22Rv1 (cell line): ENCODE data around the gene CHST3.

Experiments
- H3K27ac ChIP-seq: fragments of 450-650 bp; 2 replicates; pipeline ENCODE4 v1.5.1; 2017
- CTCF ChIP-seq: fragments of 450-650 bp; IDR thresholded peaks from 2 replicates; pipeline ENCODE4 v1.5.1; 2017; ENCODE audit warnings: mild to moderate bottlenecking
- ZFX ChIP-seq: fragments of 450-650 bp; IDR thresholded peaks from 2 replicates; pipeline ENCODE4 v1.6.1; 2017; ENCODE audit warnings: antibody characterized with exemption, borderline replicate concordance

Gene CHST3

GRCh38 chr10:72041491-72041890 is 77.3 kb downstream of the CHST3 start:
- TF ChIP-seq CTCF (no peak), ZFX (no peak)
- H3K27ac ChIP-seq: no peak overlapping the region

DNA sequence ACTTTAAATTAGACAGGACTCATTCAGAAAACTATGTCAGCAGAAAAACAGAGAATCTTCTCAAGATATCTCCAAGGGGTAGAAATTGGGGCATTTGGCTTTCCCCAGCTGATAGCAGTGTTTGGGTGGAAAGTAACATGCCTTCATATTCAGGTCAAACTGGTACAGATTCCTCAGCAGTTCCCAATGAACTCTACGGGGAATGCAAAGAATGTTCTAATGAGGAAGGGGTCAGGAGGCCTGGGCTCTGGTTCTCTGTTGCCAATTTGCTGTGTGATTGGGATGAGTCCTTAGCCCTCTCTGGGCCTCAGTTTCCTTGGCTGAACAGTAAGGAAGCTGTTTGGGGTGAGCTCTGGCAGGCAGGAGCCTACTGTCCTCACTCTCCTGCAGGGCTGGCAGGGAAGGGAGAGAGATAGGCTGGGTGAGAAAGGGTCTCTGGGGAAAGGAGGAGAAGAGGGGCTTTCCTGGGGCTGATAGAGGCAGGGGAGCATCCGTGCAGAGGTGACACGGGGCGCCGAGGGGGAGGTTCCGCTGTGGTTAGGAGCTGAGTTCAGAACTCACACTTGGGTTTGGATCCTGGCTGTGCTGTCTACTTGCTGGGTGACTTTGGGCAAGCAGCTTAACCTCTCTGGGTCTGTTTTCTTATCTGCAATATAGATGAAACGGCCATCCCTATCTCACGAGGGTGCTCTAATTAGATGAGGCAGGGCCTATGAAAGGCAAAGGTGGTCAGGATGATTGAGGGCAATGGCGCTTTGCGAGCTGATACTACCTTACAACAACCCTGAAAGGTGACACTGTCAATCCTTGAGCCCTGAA is 79.0 kb downstream of the CHST3 start:
- no peak overlapping the region for H3K27ac ChIP-seq
- TF ChIP-seq ZFX (no peak), CTCF (no peak)

DNA sequence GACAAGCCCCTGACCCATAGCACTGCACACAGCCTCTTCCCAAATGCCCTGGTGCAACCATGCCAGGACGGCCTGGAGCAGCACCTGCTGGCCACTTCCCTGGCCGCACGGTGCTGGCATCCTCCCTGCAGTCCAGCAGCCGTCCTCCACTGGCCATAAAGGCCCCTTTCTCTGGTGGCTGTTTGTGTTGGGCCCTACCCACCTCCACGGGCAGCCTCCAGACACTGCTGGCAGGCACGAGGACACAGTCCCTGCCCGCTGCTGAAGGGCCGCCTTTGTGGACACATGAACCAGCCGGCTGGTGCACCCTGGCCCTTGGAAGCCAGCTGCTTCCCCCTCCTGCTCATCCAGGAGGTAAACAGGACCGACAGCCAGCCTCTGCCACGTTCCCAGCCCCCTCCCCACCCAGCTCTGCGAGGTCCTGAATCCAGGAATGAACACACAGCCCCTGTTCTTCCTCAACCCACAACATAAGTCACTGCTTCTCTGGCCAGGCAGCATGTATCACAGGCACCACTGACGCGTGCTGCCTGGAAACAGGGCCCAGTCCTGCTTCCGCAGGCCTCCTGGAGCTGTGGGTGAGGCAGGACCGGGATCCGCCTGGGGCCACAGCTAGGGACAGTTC is 80.3 kb downstream of the CHST3 start:
- H3K27ac ChIP-seq: no peak overlapping the region
- TF ChIP-seq CTCF (no peak), ZFX (no peak)

GRCh38 chr10:72045586-72045985 is 81.4 kb downstream of the CHST3 start:
- no peak overlapping the region for H3K27ac ChIP-seq
- TF ChIP-seq CTCF (no peak), ZFX (no peak)

GRCh38 chr10:72048450-72049124 is 84.4 kb downstream of the CHST3 start:
- TF ChIP-seq ZFX: no peak
- peak; percentile 99 for TF ChIP-seq CTCF
- no peak overlapping the region for H3K27ac ChIP-seq

GRCh38 chr10:72049472-72049871 is 85.3 kb downstream of the CHST3 start:
- H3K27ac ChIP-seq: no peak overlapping the region
- TF ChIP-seq CTCF (no peak), ZFX (no peak)
